ENCODE results near the gene CNN2.

DNA sequence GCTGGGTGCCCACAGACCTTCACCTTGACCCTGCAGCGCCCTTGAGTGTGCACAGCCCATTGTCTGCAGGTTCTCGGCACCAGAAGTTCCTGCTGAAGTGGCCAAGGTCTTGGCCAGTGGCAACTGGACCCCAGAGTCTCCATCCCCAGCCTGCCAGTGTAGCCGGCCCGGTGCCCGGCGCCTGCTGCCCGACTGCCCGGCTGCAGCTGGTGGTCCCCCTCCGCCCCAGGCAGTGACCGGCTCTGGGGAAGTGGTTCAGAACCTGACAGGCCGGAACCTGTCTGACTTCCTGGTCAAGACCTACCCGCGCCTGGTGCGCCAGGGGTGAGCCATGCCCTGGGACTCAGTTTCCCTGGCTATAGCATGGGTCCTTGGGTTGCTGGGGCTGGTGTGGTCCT, 28.6 kb downstream of the CNN2 start:
- TF ChIP-seq, protein P1, sequence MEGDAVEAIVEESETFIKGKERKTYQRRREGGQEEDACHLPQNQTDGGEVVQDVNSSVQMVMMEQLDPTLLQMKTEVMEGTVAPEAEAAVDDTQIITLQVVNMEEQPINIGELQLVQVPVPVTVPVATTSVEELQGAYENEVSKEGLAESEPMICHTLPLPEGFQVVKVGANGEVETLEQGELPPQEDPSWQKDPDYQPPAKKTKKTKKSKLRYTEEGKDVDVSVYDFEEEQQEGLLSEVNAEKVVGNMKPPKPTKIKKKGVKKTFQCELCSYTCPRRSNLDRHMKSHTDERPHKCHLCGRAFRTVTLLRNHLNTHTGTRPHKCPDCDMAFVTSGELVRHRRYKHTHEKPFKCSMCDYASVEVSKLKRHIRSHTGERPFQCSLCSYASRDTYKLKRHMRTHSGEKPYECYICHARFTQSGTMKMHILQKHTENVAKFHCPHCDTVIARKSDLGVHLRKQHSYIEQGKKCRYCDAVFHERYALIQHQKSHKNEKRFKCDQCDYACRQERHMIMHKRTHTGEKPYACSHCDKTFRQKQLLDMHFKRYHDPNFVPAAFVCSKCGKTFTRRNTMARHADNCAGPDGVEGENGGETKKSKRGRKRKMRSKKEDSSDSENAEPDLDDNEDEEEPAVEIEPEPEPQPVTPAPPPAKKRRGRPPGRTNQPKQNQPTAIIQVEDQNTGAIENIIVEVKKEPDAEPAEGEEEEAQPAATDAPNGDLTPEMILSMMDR (IDR thresholded peaks at IDR 0.05), result no peak
- no peak for TF ChIP-seq POLR2A (IDR thresholded peaks at IDR 0.05)

Measured in ovary (tissue), 3 donors.